OCI-LY1 (cell line): ENCODE measurements around the gene GBX2.

Experiments
- CTCF ChIP-seq: fragments of 200-600 bp; sonication (generic), shearing (Covaris generic); IDR thresholded peaks from 2 replicates; pipeline ENCODE4 v1.5.1; 2017; ENCODE audit warnings: mild to moderate bottlenecking, antibody characterized with exemption, low read length, moderate library complexity, mixed read lengths
- EZH2 ChIP-seq: fragments of 200-600 bp; sonication (generic), shearing (Covaris generic); IDR thresholded peaks from 2 replicates; pipeline ENCODE4 v1.8.0; 2017; ENCODE audit warnings: borderline replicate concordance, mixed run types, mild to moderate bottlenecking, antibody characterized with exemption, low read length, moderate library complexity, mixed read lengths

- TF ChIP-seq CTCF: peak; percentile 72
- no peak for TF ChIP-seq EZH2
Measured at GRCh38 chr2:236180831-236181453, 12.8 kb upstream of the GBX2 start.
